ENCODE results near the gene POTEF.
"Not testable (repeated sequence)": the region's sequence is repeated elsewhere in the genome, so short reads cannot be mapped to it uniquely, and the experiment has no call there.

POTEF gene

GRCh38 chr2:130128464-130128863, 558 bp downstream of the POTEF start:
- DNase-seq (ENCODE audit: low read depth in 2 of 3, low spot score in 2 of 3): not testable (repeated sequence)

DNA sequence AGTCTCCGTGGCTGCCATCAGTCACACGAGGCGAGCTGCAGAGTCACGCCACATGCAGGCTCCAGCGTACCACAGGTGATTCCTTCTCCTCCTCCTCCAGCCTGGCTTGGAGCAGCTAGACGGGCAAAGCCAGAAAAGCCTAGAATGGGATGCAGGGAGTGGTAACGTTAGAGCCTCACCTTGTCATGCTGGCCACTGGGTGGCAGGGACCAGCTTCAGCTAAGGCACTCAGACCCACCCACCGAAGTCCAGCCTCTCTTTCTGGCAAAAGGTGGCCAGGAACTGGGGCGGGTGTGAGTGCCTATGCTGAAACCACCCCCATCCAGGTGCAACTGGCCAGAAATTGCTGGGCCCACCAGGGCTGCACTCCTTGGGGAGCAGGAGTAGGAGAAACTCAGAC, 1.3 kb downstream of the POTEF start:
- DNase-seq (ENCODE audit: low read depth in 2 of 3, low spot score in 2 of 3): not testable (repeated sequence)

- DNase-seq (ENCODE audit: low read depth in 2 of 3, low spot score in 2 of 3): not testable (repeated sequence)
Observed at GRCh38 chr2:130120924-130121323, 8.1 kb downstream of the POTEF start.

GRCh38 chr2:130102597-130103363, 26.2 kb downstream of the POTEF start:
- not testable (repeated sequence) for DNase-seq (ENCODE audit: low read depth in 2 of 3, low spot score in 2 of 3)

GRCh38 chr2:130062645-130063044, 66.4 kb downstream of the POTEF start:
- DNase-seq (ENCODE audit: low read depth in 2 of 3, low spot score in 2 of 3): not testable (repeated sequence)

- DNase-seq (ENCODE audit: low read depth in 2 of 3, low spot score in 2 of 3): not testable (repeated sequence)
Observed at GRCh38 chr2:130059982-130060381, 69.0 kb downstream of the POTEF start.

DNA sequence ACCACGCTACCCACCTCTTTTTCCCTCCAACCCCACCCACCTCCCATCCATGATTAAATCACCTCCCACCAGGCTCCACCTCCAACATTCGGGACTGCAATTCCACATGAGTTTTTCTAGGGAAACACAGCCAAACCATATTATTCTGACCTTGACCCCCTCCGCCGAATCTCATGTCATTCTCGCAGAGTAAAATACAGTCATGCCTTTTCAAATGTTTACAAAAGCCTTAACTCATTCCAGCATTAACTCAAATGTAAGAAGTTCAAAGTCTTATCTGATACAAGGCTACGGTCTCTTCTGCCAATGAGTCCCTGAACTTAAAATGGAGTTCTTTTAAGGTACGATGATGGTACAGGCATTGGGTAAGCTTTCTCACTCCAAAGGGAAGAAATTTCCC, 72.7 kb downstream of the POTEF start:
- DNase-seq (ENCODE audit: low read depth in 2 of 3, low spot score in 2 of 3): not testable (repeated sequence)

- not testable (repeated sequence) for DNase-seq (ENCODE audit: low read depth in 2 of 3, low spot score in 2 of 3)
Observed at GRCh38 chr2:130053217-130053911, 75.7 kb downstream of the POTEF start.

GRCh38 chr2:130052376-130052775, 76.6 kb downstream of the POTEF start:
- DNase-seq (ENCODE audit: low read depth in 2 of 3, low spot score in 2 of 3): not testable (repeated sequence)

- DNase-seq (ENCODE audit: low read depth in 2 of 3, low spot score in 2 of 3): not testable (repeated sequence)
Observed at GRCh38 chr2:130048422-130048821, 80.6 kb downstream of the POTEF start.

DNA sequence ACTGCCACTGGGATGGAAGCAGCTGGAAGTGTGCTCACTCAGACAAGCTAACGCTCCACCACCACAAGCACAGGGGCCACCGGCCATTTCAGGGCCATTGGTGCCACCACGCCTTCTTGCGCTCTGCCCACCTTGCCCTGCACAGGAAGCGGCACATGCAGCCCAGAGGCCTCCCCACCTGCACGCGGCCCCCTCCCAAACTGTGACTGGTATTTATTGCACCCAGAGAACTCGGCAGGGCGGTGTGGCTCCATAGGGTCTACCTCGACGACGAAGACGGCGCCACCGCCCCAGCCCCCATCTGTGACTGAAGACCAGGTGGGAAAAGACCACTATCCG, 90.8 kb downstream of the POTEF start:
- DNase-seq (ENCODE audit: low read depth in 2 of 3, low spot score in 2 of 3): not testable (repeated sequence)

DNA sequence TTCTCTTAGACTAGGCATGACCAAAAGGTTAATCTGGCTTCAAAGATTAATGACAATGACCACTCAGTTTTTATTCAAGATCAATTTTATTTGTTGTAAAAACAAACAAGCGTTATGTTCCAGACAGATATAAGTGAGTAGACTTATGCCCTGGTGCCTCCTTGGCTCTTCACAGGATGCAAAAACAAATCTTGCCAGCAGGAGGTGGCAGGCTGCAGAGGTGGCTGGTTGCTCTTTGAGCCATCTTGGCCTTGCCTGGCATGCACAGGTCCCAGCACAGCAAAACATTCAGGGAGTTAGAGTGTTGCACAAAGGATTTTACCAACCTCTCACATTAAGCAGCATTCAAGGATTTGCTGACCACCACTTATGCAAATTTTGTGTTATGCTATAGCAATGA, 103.1 kb downstream of the POTEF start:
- not testable (repeated sequence) for DNase-seq (ENCODE audit: low read depth in 2 of 3, low spot score in 2 of 3)
